HG02642 (cell line): ENCODE results near the gene F12.
A peak's percentile ranks its signal among the peaks of the same experiment; 100 is the strongest.

Experiments used
- ATAC-seq: cut with Tn5 transposase; IDR thresholded peaks from one replicate; pipeline ENCODE4 v1.9.1; 2021; ENCODE audit warnings: mild to moderate bottlenecking; ENCODE audit not compliant: unreplicated experiment, poor library complexity

The F12 gene

GRCh38 chr5:177409043-177409801 is at the start of gene F12:
Gene F12 (minus strand): TSS chr5:177409564. CDS start chr5:177409527, 37 bp downstream.
- no peak for ATAC-seq

- no peak for ATAC-seq
These were observed 49.6 kb upstream of the F12 start for GRCh38 chr5:177458912-177459350.

GRCh38 chr5:177457852-177458681 is 48.7 kb upstream of the F12 start:
- ATAC-seq: no peak

GRCh38 chr5:177456976-177457851 is 47.9 kb upstream of the F12 start:
- ATAC-seq: peak; percentile 32

- ATAC-seq: no peak
These were observed 47.2 kb upstream of the F12 start for GRCh38 chr5:177456591-177456964.

- peak; percentile 19 for ATAC-seq
These were observed 46.6 kb upstream of the F12 start for GRCh38 chr5:177455661-177456590.

- ATAC-seq: peak; percentile 55
These were observed 45.8 kb upstream of the F12 start for GRCh38 chr5:177455036-177455660.

GRCh38 chr5:177454397-177455035 is 45.2 kb upstream of the F12 start:
- ATAC-seq: peak; percentile 48

- peak; percentile 4 for ATAC-seq
These were observed 44.6 kb upstream of the F12 start for GRCh38 chr5:177453852-177454396.

GRCh38 chr5:177452688-177453638 is 43.6 kb upstream of the F12 start:
- no peak for ATAC-seq

GRCh38 chr5:177450667-177451424 is 41.5 kb upstream of the F12 start:
- no peak for ATAC-seq

- no peak for ATAC-seq
These were observed 40.0 kb upstream of the F12 start for GRCh38 chr5:177449140-177450061.

- ATAC-seq: no peak
These were observed 39.0 kb upstream of the F12 start for GRCh38 chr5:177448244-177448950.

GRCh38 chr5:177447611-177448243 is 38.4 kb upstream of the F12 start:
- no peak for ATAC-seq
